ENCODE measurements around the gene AZU1. TPM values are rescaled to one million over a fixed set of nuclear protein-coding genes. Genes with fewer than 3 reads are reported as not detected.
A peak's percentile ranks its signal among the peaks of the same experiment; 100 is the strongest.
"Not testable (repeated sequence)": the region's sequence is repeated elsewhere in the genome, so short reads cannot be mapped to it uniquely, and the experiment has no call there.

AZU1 gene
- total RNA-seq, 2 donors from 2014 or later, result 0.27 TPM; not detected in 1

DNA sequence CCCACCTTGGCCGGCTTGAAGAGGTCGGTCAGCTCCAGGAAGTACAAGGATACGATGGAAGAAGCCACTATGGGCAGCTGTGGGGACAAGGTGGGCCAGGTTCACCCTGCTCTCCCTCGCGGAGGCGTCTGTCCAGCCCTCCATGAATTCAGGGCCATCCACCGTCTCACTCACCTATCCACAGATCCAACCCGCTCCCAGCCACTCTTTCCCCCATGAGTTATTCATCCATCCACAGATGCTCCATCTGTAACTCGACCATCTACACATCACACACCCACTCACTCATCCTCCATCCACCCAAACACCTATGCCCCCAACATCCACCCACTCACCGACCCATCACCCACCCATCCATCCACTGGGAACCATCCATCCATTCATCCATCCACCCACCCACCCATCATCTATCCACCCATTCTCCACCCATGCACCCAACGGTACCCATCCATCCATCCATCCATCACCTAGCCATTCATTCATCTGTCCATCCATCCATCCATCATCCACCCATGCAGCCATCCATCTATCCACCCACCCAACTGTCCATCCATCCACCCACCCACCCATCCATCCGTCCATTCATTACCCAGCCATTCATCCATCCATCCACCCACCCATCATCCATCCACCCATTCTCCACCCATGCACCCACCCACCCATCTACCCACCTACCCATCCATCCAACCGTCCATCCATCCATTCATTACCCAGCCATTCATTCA lies 11.7 kb upstream of the AZU1 start:
- Histone ChIP-seq H3K36me3 (peaks cover 4% of the 10 kb centered on the region), H3K9ac (ENCODE audit: low read depth in 2 of 2, low read length in 2 of 2) (no peak overlapping the region), H3K27me3 (no peaks in the 10 kb centered on the region), H3K4me3 (no peak overlapping the region), H3K27ac (no peak overlapping the region), H3K4me1 (no peaks in the 10 kb centered on the region), H3K9me3 (no peaks in the 10 kb centered on the region)
- intact Hi-C loops (cut with DNase I), result no loop called here
- TF ChIP-seq, protein P1, sequence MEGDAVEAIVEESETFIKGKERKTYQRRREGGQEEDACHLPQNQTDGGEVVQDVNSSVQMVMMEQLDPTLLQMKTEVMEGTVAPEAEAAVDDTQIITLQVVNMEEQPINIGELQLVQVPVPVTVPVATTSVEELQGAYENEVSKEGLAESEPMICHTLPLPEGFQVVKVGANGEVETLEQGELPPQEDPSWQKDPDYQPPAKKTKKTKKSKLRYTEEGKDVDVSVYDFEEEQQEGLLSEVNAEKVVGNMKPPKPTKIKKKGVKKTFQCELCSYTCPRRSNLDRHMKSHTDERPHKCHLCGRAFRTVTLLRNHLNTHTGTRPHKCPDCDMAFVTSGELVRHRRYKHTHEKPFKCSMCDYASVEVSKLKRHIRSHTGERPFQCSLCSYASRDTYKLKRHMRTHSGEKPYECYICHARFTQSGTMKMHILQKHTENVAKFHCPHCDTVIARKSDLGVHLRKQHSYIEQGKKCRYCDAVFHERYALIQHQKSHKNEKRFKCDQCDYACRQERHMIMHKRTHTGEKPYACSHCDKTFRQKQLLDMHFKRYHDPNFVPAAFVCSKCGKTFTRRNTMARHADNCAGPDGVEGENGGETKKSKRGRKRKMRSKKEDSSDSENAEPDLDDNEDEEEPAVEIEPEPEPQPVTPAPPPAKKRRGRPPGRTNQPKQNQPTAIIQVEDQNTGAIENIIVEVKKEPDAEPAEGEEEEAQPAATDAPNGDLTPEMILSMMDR (IDR thresholded peaks at IDR 0.05), result no peak
- DNase-seq, result no peak

DNA sequence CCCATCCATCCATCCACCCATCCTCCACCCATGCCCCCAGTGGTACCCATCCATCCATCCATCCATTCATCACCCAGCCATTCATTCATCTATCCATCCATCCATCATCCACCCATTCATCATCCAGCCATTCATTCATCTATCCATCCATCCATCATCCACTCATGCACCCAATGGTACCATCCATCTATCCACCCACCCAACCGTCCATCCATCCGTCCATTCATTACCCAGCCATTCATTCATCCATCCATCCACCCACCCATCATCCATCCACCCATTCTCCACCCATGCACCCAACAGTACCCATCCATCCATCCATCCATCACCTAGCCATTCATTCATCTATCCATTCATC lies 11.2 kb upstream of the AZU1 start:
- no peak for DNase-seq
- no peaks in the 10 kb centered on the region for H3K9me3 ChIP-seq
- no peaks in the 10 kb centered on the region for H3K36me3 ChIP-seq
- TF ChIP-seq, protein P1 (IDR thresholded peaks at IDR 0.05), result no peak
- H3K9ac ChIP-seq (ENCODE audit: low read depth in 2 of 2, low read length in 2 of 2), result no peak overlapping the region
- H3K4me3 ChIP-seq, result no peak overlapping the region
- H3K4me1 ChIP-seq, result no peaks in the 10 kb centered on the region
- H3K27ac ChIP-seq, result no peak overlapping the region
- peaks cover 4% of the 10 kb centered on the region for H3K27me3 ChIP-seq
- intact Hi-C loops (cut with DNase I), result no loop called here

DNA sequence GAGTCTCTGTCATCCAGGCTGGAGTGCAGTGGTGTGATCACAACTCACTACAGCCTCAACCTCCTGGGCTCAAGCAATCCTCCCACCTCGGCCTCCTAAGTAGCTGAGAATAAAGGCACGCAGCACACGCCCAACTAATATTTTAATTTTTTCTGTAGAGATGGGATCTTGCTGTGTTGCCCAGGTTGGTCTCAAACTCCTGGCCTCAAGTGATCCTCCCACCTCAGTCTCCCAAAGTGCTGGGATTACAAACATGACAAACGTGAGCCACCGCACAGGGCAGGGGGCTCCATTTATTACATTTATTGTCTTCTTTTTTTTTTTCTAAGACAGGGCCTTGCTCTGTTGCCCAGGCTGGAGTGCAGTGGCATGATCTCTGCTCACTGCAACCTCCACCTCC lies 7.4 kb upstream of the AZU1 start:
- H3K27ac ChIP-seq; DNase-seq; H3K36me3 ChIP-seq; H3K9ac ChIP-seq (ENCODE audit: low read depth in 2 of 2, low read length in 2 of 2); intact Hi-C loops (cut with DNase I); H3K9me3 ChIP-seq; H3K4me1 ChIP-seq; H3K4me3 ChIP-seq: not testable (repeated sequence)
- H3K27me3 ChIP-seq, result peaks cover 24% of the 10 kb centered on the region

DNA sequence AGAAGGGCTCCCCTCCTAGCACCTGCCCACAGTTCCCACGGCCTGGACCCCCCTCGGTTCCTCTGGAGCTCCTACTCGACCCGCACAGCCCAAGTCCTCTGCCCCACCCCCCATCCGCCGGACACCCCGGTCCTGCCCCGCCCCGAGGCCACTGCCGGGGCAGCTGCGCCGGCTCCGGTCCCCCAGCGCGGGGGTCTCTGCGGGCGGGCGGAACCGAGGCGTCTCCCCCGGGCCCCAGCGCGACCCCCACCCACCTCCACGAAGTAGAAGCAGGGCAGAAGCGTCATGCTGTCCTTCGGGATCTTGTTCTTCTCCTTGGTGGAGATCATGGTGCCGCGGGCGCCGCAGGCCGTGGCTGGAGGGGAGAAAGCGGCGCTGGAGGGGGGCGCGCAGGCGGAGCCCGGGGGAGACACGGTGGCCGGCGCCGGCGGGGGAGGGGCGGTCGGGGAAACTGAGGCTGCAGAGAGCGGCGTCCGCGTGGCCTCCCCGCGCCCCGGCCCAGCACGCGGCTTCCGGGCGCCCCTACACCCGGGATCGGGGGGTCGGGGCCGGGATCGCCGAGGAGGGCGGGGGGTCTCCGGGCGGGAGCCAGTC lies 6.3 kb upstream of the AZU1 start:
- Histone ChIP-seq H3K9me3 (no peaks in the 10 kb centered on the region), H3K27me3 (peaks cover 24% of the 10 kb centered on the region), H3K36me3 (no peaks in the 10 kb centered on the region), H3K4me1 (no peaks in the 10 kb centered on the region), H3K9ac (ENCODE audit: low read depth in 2 of 2, low read length in 2 of 2) (no peak overlapping the region), H3K4me3 (peak overlapping the region; percentile 7), H3K27ac (no peak overlapping the region)
- DNase-seq, result no peak
- TF ChIP-seq, protein P1 (IDR thresholded peaks at IDR 0.05), result no peak
- intact Hi-C loops (cut with DNase I), result no loop called here

DNA sequence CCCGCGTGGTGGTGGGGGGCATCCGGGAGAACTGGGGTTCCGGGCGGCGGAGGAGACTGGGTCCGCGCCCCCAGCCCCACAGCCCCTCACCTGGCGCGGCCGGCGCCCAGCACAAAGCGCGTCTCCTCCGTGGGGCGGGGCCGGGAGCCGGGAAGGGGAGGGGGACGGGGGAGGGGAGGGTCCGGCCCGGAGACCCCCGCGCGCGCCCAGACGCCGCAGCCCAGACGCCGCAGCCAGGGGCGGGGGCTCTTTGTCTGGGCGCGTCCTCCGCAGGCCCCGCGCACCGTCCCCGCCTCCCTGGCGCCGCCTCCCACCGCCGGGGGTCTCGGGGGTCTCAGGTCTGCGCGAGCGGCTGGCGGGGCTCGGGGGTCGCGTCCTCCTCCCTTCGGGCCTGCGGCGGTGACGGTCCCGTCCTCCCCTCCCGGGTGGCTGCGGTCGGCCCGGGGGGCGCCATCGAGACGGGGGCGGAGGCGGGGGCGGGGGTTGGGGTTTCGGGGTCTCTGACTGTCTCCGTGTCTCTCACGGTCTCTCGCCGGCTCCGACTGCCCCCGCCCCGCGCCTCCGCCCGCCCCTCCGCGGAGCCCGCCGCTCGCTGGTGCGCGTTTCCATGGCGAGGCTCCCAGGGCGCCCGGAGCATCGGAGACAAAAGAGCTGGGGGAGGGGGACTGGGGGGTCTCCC lies 5.7 kb upstream of the AZU1 start, which contains the start of gene PLPPR3:
TSS of gene PLPPR3 (minus strand) at position 131 of the 679 bp plus-strand sequence. CDS start 396 bp downstream, outside the sequence.
- TF ChIP-seq, protein P1 (IDR thresholded peaks at IDR 0.05), result no peak
- H3K27me3 ChIP-seq, result peaks cover 24% of the 10 kb centered on the region
- H3K9ac ChIP-seq (ENCODE audit: low read depth in 2 of 2, low read length in 2 of 2), result no peak within 1 kb of the TSS
- no peaks in the 10 kb centered on the region for H3K4me1 ChIP-seq
- no peak for DNase-seq
- H3K4me3 ChIP-seq, result peak within 1 kb of the TSS; percentile 7
- no peaks in the 10 kb centered on the region for H3K9me3 ChIP-seq
- H3K36me3 ChIP-seq, result no peaks in the 10 kb centered on the region
- H3K27ac ChIP-seq, result no peak within 1 kb of the TSS
- intact Hi-C loops (cut with DNase I), result no loop called here

Measured in colonic mucosa (tissue), 4 donors.